Activated CD4-positive, CD25-positive, alpha-beta regulatory T cell treated with anti-CD3 and anti-CD28 coated beads, Interleukin-2, amount 50 U/mL, for 24 hours (primary cell): Measurements from ENCODE around the gene SMARCA2.
"Not testable (repeated sequence)": the region's sequence is repeated elsewhere in the genome, so short reads cannot be mapped to it uniquely, and the experiment has no call there.

Source experiments
- ATAC-seq, 2 donors: fragments of 150-1000 bp; cut with Tn5 transposase; one replicate each; pipeline ENCODE4 v1.10.0; 2021; ENCODE audit warnings: mild to moderate bottlenecking in 1 of 2, moderate library complexity in 1 of 2

SMARCA2 gene

DNA sequence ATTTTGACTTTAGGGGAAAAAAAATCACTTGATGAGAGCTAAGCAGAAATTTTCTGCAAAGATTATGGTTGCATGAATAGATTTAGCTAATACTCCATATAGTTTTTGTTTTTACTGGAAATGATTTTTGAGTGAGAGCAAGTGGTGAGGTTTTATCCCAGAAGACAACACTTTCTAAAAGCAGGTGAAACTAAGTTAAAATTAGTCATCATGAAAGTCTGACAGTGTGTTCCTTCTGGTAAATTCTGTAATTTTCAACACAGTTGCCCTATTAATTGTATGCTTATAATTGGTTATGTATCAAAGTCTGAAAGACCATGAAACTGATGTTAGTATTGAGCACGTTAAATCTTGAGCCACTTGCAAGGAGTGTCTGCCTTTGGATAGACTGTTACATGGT lies 91.5 kb downstream of the SMARCA2 start:
- no peak for ATAC-seq

- no peak for ATAC-seq
Observed at GRCh38 chr9:2107906-2108451, 92.8 kb downstream of the SMARCA2 start.

GRCh38 chr9:2109069-2109650 lies 94.0 kb downstream of the SMARCA2 start:
- ATAC-seq: no peak

GRCh38 chr9:2110036-2110435 lies 94.9 kb downstream of the SMARCA2 start:
- ATAC-seq: no peak

GRCh38 chr9:2116073-2116472 lies 100.9 kb downstream of the SMARCA2 start:
- ATAC-seq: no peak

- no peak for ATAC-seq
Observed at GRCh38 chr9:2117527-2117926, 102.4 kb downstream of the SMARCA2 start.

DNA sequence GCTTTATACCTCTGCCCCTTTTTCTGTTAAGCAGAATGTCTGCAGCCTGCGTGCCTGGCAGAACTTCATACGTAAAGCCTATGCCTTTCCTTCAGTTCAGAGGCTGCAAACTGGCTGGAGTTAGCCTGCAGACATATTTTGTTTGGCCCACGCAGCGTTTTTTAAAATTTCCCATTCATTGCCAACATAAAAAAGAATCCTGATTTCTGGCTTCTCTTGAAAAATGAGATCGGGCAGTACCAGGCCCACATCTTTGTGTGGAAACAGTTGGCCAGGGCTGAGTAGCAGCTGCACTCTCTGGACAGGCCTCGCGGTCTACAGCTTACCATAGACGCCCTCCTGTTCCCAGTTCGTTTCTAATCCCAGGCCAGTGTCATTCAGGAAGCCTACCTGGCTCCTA lies 104.4 kb downstream of the SMARCA2 start:
- ATAC-seq: no peak

GRCh38 chr9:2120926-2121689 lies 106.0 kb downstream of the SMARCA2 start:
- no peak for ATAC-seq

GRCh38 chr9:2122299-2122698 lies 107.2 kb downstream of the SMARCA2 start:
- ATAC-seq: no peak

GRCh38 chr9:2125906-2126305 lies 110.8 kb downstream of the SMARCA2 start:
- ATAC-seq: peak; percentile 91 to 96

GRCh38 chr9:2126331-2126803 lies 111.2 kb downstream of the SMARCA2 start:
- no peak for ATAC-seq

GRCh38 chr9:2127486-2127885 lies 112.3 kb downstream of the SMARCA2 start:
- no peak for ATAC-seq

GRCh38 chr9:2128141-2128540 lies 113.0 kb downstream of the SMARCA2 start:
- no peak for ATAC-seq

DNA sequence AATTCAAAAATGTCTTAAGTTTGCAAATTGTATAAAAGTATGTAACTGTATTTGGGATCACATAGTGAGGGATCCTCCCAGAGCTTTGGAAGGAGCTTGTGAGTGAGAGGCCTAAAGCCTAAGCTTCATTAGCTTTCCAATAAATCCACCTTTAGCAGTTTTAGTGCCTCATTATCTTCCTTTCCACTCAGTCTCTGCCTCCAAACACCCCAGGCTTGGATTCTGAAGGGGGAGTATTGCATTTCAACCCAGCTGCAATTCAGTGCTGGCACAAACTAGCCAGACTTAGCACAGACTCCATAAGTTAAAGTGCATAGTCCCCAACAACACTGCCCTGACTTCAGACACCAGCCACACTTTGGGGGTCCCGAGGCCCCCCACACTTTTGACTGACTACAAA lies 113.5 kb downstream of the SMARCA2 start:
- no peak for ATAC-seq

DNA sequence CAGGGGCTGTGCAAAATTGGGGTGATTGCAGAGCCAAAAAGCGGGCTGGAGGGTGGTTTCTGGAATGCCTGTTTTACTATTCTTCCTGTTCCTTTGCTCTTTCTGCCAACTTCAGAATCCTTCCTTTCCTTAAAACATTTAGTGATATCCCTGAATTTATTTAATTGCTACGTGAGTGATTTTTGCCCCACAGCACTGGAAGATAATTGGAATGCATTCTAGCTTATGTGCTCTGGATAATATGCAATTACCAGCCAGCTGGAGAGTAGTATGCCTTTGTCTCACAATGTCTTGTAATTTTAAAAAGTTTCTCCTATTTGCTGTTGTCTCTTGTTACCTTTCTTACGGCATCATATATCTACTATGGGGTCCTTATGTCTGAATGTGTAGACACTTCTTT lies 115.8 kb downstream of the SMARCA2 start:
- ATAC-seq: no peak

GRCh38 chr9:2132484-2133082 lies 117.4 kb downstream of the SMARCA2 start:
- ATAC-seq: no peak

- ATAC-seq: no peak
Observed at GRCh38 chr9:2134391-2134790, 119.2 kb downstream of the SMARCA2 start.

- ATAC-seq: no peak
Observed at GRCh38 chr9:2138646-2139045, 123.5 kb downstream of the SMARCA2 start.

DNA sequence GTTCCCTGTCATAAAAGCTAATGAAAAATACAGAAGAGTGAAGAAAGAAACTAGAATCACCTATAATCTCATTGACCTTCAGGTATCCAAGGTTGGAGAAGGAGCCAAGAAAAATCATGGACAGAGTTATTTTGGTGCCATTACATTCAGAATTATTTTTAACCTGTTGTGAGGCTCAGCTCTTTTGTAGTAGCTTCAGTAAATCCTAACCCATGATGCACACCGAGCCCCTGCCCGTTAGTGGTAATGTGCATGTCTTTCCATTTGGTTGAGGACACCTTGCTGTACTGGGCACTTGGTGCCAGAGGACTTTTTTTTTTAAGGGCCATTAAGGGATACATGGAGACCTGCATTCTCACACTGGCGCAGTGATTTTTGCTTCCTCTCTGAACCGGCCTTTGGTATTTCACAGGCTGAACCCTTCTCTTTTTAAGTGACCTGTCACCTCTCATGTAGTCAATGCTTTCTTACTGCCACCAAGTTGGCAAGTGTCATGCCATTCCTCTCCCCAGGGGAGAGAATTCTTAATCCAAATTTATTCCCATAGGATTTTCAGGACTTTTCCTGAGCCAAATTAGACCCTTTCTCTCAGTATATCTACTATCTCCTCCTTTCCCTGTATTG lies 125.6 kb downstream of the SMARCA2 start:
- ATAC-seq: no peak

- ATAC-seq: no peak
Observed at GRCh38 chr9:2142212-2142611, 127.1 kb downstream of the SMARCA2 start.

DNA sequence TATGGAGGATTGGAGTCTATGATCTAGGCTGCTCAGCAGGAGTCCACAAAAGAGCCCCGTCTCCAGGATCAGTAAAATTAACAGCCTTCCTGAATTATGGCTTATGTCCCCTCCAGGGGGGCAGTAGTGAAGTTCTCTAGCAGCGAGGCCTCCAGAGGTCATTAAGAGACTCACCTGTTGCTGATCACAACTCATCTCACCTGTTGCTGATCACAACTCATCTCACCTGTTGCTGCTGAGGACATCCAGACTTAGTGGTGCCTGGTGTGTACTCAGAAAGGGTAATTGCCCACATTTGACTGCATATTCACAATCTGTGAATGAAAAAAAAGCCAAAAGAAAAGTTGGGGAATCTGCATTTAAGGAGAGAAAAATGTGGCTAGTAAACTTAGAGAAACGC lies 129.5 kb downstream of the SMARCA2 start:
- ATAC-seq: no peak

DNA sequence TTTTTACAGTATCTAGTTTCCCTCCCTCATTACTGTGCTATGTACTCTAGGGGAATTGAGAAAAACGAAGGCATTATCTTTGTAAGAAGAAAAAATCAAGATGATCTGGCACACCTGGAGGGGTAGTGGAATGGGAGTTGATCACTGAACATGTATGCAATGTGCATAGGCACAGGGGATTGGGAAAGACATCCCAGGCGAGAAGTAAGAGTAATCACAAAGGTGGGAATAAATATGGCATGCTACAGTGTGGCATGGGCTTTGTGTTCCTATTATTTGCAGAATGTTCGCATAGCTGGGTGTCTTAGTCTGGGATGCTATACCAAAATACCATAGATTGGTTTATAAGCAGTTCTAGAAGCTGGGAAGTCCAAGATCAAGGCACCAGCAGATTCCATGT lies 130.6 kb downstream of the SMARCA2 start:
- no peak for ATAC-seq

- ATAC-seq: not testable (repeated sequence)
Observed at GRCh38 chr9:2146700-2147099, 131.6 kb downstream of the SMARCA2 start.
